Stimulated activated naive CD8-positive, alpha-beta T cell treated with anti-CD3 and anti-CD28 coated beads, Interleukin-15, amount 100 ng/mL, for 72 hours (primary cell): ENCODE data around the gene STAT2.
"Not testable (repeated sequence)": the region's sequence is repeated elsewhere in the genome, so short reads cannot be mapped to it uniquely, and the experiment has no call there.

ENCODE experiments used
- ATAC-seq: fragments of 150-1000 bp; cut with Tn5 transposase; 2 replicates; pipeline ENCODE4 v1.10.0; 2021; ENCODE audit warnings: mild to moderate bottlenecking, moderate library complexity
- DNase-seq, 2 donors: peaks; one replicate each; pipeline ENCODE4 v3.0.0; 2021 to 2022
- H3K27ac Mint-ChIP-seq, 2 donors: one replicate each; pipeline ENCODE4 v1.8.0; 2022; ENCODE audit warnings: mild to moderate bottlenecking in 2 of 2, mixed read lengths in 2 of 2, moderate library complexity in 2 of 2
- H3K27me3 Mint-ChIP-seq: one replicate; pipeline ENCODE4 v1.8.0; 2022; ENCODE audit warnings: mixed read lengths
- H3K4me1 Mint-ChIP-seq: one replicate; pipeline ENCODE4 v1.8.0; 2022; ENCODE audit warnings: mild to moderate bottlenecking, mixed read lengths
- H3K4me3 Mint-ChIP-seq, 2 donors: one replicate each; pipeline ENCODE4 v1.8.0; 2022; ENCODE audit warnings: mild to moderate bottlenecking in 2 of 2, mixed read lengths in 2 of 2, moderate library complexity in 1 of 2
- H3K9me3 Mint-ChIP-seq, 2 donors: one replicate each; pipeline ENCODE4 v1.8.0; 2022; ENCODE audit warnings: mixed read lengths in 2 of 2

The STAT2 gene

GRCh38 chr12:56339158-56339422, 20.8 kb downstream of the STAT2 start:
- Mint-ChIP-seq H3K9me3 (no peaks in the 10 kb centered on the region), H3K27me3 (no peaks in the 10 kb centered on the region), H3K4me3 (peak overlapping the region; percentile 94 to 97), H3K4me1 (peaks cover 50% of the 10 kb centered on the region), H3K27ac (peak overlapping the region; percentile 99)
- DNase-seq (no peak), ATAC-seq (no peak)

- peak within 1 kb of the TSS; percentile 94 to 97 for H3K4me3 Mint-ChIP-seq
- DNase-seq, result peak; percentile 81 to 95
- H3K27me3 Mint-ChIP-seq, result no peaks in the 10 kb centered on the region
- H3K27ac Mint-ChIP-seq, result peak within 1 kb of the TSS; percentile 99
- ATAC-seq, result peak; percentile 88
- H3K4me1 Mint-ChIP-seq, result peaks cover 51% of the 10 kb centered on the region
- H3K9me3 Mint-ChIP-seq, result no peaks in the 10 kb centered on the region
These were observed 21.4 kb downstream of the STAT2 start, which contains the start of gene IL23A for GRCh38 chr12:56338308-56339157. Gene IL23A, plus strand, starts transcription at chr12:56338884. Its CDS starts 161 bp downstream, at chr12:56339045.

- peak; percentile 35 to 69 for DNase-seq
- H3K9me3 Mint-ChIP-seq, result no peaks in the 10 kb centered on the region
- peak overlapping the region; percentile 64 to 97 for H3K4me3 Mint-ChIP-seq
- peak overlapping the region; percentile 93 to 99 for H3K27ac Mint-ChIP-seq
- ATAC-seq, result no peak
- H3K27me3 Mint-ChIP-seq, result no peaks in the 10 kb centered on the region
- H3K4me1 Mint-ChIP-seq, result peaks cover 58% of the 10 kb centered on the region
These were observed 22.1 kb downstream of the STAT2 start for GRCh38 chr12:56337753-56338251.

GRCh38 chr12:56336361-56337167, 23.3 kb downstream of the STAT2 start:
- peak overlapping the region; percentile 57 to 90 for H3K27ac Mint-ChIP-seq
- H3K4me3 Mint-ChIP-seq, result peak overlapping the region; percentile 2 to 28
- H3K9me3 Mint-ChIP-seq, result no peaks in the 10 kb centered on the region
- H3K4me1 Mint-ChIP-seq, result peaks cover 71% of the 10 kb centered on the region
- ATAC-seq (no peak), DNase-seq (no peak)
- H3K27me3 Mint-ChIP-seq, result no peaks in the 10 kb centered on the region

GRCh38 chr12:56335527-56335926, 24.4 kb downstream of the STAT2 start:
- Mint-ChIP-seq H3K4me3 (peak overlapping the region; percentile 17 to 47), H3K4me1 (peaks cover 74% of the 10 kb centered on the region)
- not testable (repeated sequence) for H3K27me3 Mint-ChIP-seq

GRCh38 chr12:56334490-56334793, 25.5 kb downstream of the STAT2 start:
- DNase-seq (no peak), ATAC-seq (no peak)
- Mint-ChIP-seq H3K4me3 (peak overlapping the region; percentile 94), H3K27ac (peak overlapping the region; percentile 99), H3K27me3 (no peaks in the 10 kb centered on the region), H3K4me1 (peaks cover 65% of the 10 kb centered on the region), H3K9me3 (no peaks in the 10 kb centered on the region)

More at GRCh38 chr12:56335527-56335926, 24.4 kb downstream of the STAT2 start:
- H3K27ac Mint-ChIP-seq, result peak overlapping the region in 1 of 2 donors; percentile 93
- not testable (repeated sequence) for DNase-seq, ATAC-seq, H3K9me3 Mint-ChIP-seq

- ATAC-seq (peak; percentile 89), DNase-seq (peak; percentile 90 to 97)
- Mint-ChIP-seq H3K9me3 (no peaks in the 10 kb centered on the region), H3K4me3 (peak within 1 kb of the TSS; percentile 94), H3K27ac (peak within 1 kb of the TSS; percentile 99), H3K27me3 (no peaks in the 10 kb centered on the region), H3K4me1 (peaks cover 59% of the 10 kb centered on the region)
These were observed 26.0 kb downstream of the STAT2 start, which contains the start of gene PAN2 for GRCh38 chr12:56333679-56334489. Gene PAN2, minus strand, starts transcription at chr12:56334000. Its CDS starts 906 bp downstream, at chr12:56333094.

GRCh38 chr12:56333197-56333678, 26.7 kb downstream of the STAT2 start:
- Mint-ChIP-seq H3K27ac (peak overlapping the region; percentile 99), H3K4me3 (peak overlapping the region; percentile 94), H3K9me3 (no peaks in the 10 kb centered on the region), H3K27me3 (no peaks in the 10 kb centered on the region), H3K4me1 (peaks cover 53% of the 10 kb centered on the region)
- no peak for DNase-seq
- ATAC-seq, result peak; percentile 22

GRCh38 chr12:56332512-56333196, 27.3 kb downstream of the STAT2 start:
- Mint-ChIP-seq H3K9me3 (no peaks in the 10 kb centered on the region), H3K27ac (peak overlapping the region; percentile 99), H3K27me3 (no peaks in the 10 kb centered on the region), H3K4me1 (peaks cover 47% of the 10 kb centered on the region), H3K4me3 (peak overlapping the region; percentile 94)
- DNase-seq, result no peak
- no peak for ATAC-seq

- no peak overlapping the region for H3K4me3 Mint-ChIP-seq
- ATAC-seq (no peak), DNase-seq (no peak)
- H3K4me1 Mint-ChIP-seq, result peaks cover 42% of the 10 kb centered on the region
- no peaks in the 10 kb centered on the region for H3K9me3 Mint-ChIP-seq
- H3K27me3 Mint-ChIP-seq, result no peaks in the 10 kb centered on the region
- no peak overlapping the region for H3K27ac Mint-ChIP-seq
These were observed 28.9 kb downstream of the STAT2 start for GRCh38 chr12:56330936-56331490.

GRCh38 chr12:56326533-56326932, 33.4 kb downstream of the STAT2 start:
- no peak overlapping the region for H3K27ac Mint-ChIP-seq
- H3K4me1 Mint-ChIP-seq, result peaks cover 12% of the 10 kb centered on the region
- ATAC-seq, result no peak
- no peaks in the 10 kb centered on the region for H3K27me3 Mint-ChIP-seq
- no peak for DNase-seq
- H3K4me3 Mint-ChIP-seq, result no peak overlapping the region
- H3K9me3 Mint-ChIP-seq, result no peaks in the 10 kb centered on the region

- Mint-ChIP-seq H3K27me3 (no peaks in the 10 kb centered on the region), H3K4me1 (peaks cover 9% of the 10 kb centered on the region), H3K27ac (no peak overlapping the region), H3K9me3 (no peaks in the 10 kb centered on the region), H3K4me3 (no peak overlapping the region)
- ATAC-seq (no peak), DNase-seq (no peak)
These were observed 33.8 kb downstream of the STAT2 start for GRCh38 chr12:56326126-56326525.

- no peak overlapping the region for H3K4me3 Mint-ChIP-seq
- DNase-seq (no peak), ATAC-seq (no peak)
- H3K27ac Mint-ChIP-seq, result no peak overlapping the region
- H3K27me3 Mint-ChIP-seq, result no peaks in the 10 kb centered on the region
- no peaks in the 10 kb centered on the region for H3K9me3 Mint-ChIP-seq
- H3K4me1 Mint-ChIP-seq, result peaks cover 9% of the 10 kb centered on the region
These were observed 35.7 kb downstream of the STAT2 start for GRCh38 chr12:56324206-56324605.

GRCh38 chr12:56321610-56322009, 38.3 kb downstream of the STAT2 start:
- H3K9me3 Mint-ChIP-seq, ATAC-seq, H3K27me3 Mint-ChIP-seq, H3K27ac Mint-ChIP-seq, H3K4me3 Mint-ChIP-seq, DNase-seq: not testable (repeated sequence)
- peaks cover 10% of the 10 kb centered on the region for H3K4me1 Mint-ChIP-seq
